ENCODE data around the gene CRYBA2. TPM values are rescaled to one million over a fixed set of nuclear protein-coding genes. Genes with fewer than 3 reads are reported as not detected.

Gene CRYBA2
- total and polyA plus RNA-seq, 9 of the 15 experiments (the other 6 are each of a cell fraction or from before 2014, with no cell fraction given), result 0.11 to 1.8 (median 0.62) TPM; not detected in 5

GRCh38 chr2:218995972-218996711 is 2.9 kb upstream of the CRYBA2 start (continued):
- peak; percentile 69 for TF ChIP-seq RBFOX2 (IDR thresholded peaks at IDR 0.05; ENCODE audit: low read depth, low read length)
- TF ChIP-seq ETV5 (CRISPR knock-in tag; IDR thresholded peaks at IDR 0.05; ENCODE audit: low read depth), result no peak
- no peak for TF ChIP-seq ZSCAN29 (IDR thresholded peaks at IDR 0.05)
- TF ChIP-seq SAFB (IDR thresholded peaks at IDR 0.05; ENCODE audit: borderline replicate concordance, low read depth, low read length), result peak; percentile 73; the same call in 1 of the 2 replicates
- TF ChIP-seq SP1 (CRISPR knock-in tag; IDR thresholded peaks at IDR 0.05), result peak; percentile 65
- peak; percentile 80 to 83 for TF ChIP-seq NRF1 (conservative IDR thresholded peaks at IDR 0.05 in 1 of 2, IDR thresholded peaks at IDR 0.05 in 1 of 2)

DNA sequence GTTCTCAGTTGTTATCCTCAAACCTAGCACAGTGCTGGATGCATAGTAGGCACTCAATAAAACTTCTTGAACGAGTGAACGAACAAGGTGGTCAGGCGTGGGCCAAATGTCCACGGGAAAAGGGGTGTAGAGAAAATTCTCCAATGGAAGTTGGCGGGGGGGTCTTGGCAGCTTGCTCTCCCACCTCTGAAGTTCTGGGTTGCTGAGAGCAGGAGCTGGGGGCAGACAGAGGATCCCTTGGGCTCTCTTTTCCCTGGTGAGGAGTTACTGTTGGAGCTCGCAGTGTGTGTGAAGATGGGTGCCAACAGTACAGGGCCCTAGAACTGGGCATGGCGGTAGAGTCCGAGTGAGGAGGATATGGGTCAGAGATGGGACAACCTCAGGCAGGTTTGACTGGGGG is 2.3 kb upstream of the CRYBA2 start:
- Histone ChIP-seq H3K9ac (ENCODE audit: insufficient read depth in 1 of 2, low read depth in 2 of 2, low read length in 2 of 2) (no peak overlapping the region), H3K27me3 (ENCODE audit: control insufficient read depth in 2 of 2, insufficient read depth in 2 of 2, low read length in 2 of 2) (peaks cover 0 to 36% of the 10 kb centered on the region in 2 experiments; a peak in 3 of 5 replicates), H3K9me1 (ENCODE audit: control insufficient read depth, insufficient read depth, low read length) (no peaks in the 10 kb centered on the region), H4K20me1 (replicated peaks; ENCODE audit: control insufficient read depth, insufficient read depth, low read length) (no peaks in the 10 kb centered on the region), H3K4me2 (ENCODE audit: insufficient read depth, low read length) (no peak overlapping the region), H3K9me3 (replicated peaks; ENCODE audit: control insufficient read depth, insufficient read depth, low read depth, low read length) (no peaks in the 10 kb centered on the region), H3K27ac (ENCODE audit: extremely low read depth, low read depth, low read length) (no peak overlapping the region), H3K79me2 (ENCODE audit: control insufficient read depth, insufficient read depth, low read length) (no peaks in the 10 kb centered on the region), H3K4me3 (no peak overlapping the region), H3K36me3 (ENCODE audit: control insufficient read depth, insufficient read depth, low read length) (no peaks in the 10 kb centered on the region), H2AFZ (ENCODE audit: low read depth, low read length) (no peak overlapping the region), H3K4me1 (replicated peaks in 1 of 2; ENCODE audit: control insufficient read depth in 2 of 2, insufficient read depth in 2 of 2, low read length in 2 of 2) (peaks cover 12 to 31% of the 10 kb centered on the region in 2 experiments; a peak in 4 of 5 replicates)
- 0% methylated on average over 5 of the region's 8 CpGs for WGBS (ENCODE audit: insufficient coverage, low coverage, missing lambda C conversion rate)
- ChIA-PET CTCF (ENCODE audit: low intra/inter-chr PET ratio) (interaction anchor here (0.7 to 1.6 kb wide), 4 partner anchors 62 to 159 kb away, joined by 3 to 11 read pairs (median 4); no protein-coding TSS in a partner anchor), POLR2A (interaction anchor here (1.1 kb wide), 1 partner anchor 19 kb away, joined by 3 read pairs; no protein-coding TSS in a partner anchor)
- TF ChIP-seq EP400 (IDR thresholded peaks at IDR 0.05) (no peak), RBM17 (IDR thresholded peaks at IDR 0.05; ENCODE audit: borderline replicate concordance, low read depth, low read length) (no peak), ZNF584 (CRISPR knock-in tag; IDR thresholded peaks at IDR 0.05; ENCODE audit: low read depth) (no peak), RFX5 (IDR thresholded peaks at IDR 0.05; ENCODE audit: low read depth, low read length) (no peak), FOXP1 (CRISPR knock-in tag; IDR thresholded peaks at IDR 0.05) (no peak), CBX2 (IDR thresholded peaks at IDR 0.05; ENCODE audit: insufficient read depth, low read length, poor library complexity, severe bottlenecking) (no peak), ZNF239 (CRISPR knock-in tag; IDR thresholded peaks at IDR 0.05) (no peak), SMAD4 (CRISPR knock-in tag; conservative IDR thresholded peaks at IDR 0.05) (no peak), ATF3 (IDR thresholded peaks at IDR 0.05) (no peak), ATF3 (CRISPR knock-in tag; conservative IDR thresholded peaks at IDR 0.05) (no peak), ZBTB34 (CRISPR knock-in tag; IDR thresholded peaks at IDR 0.05) (no peak), IFI16 (CRISPR knock-in tag; IDR thresholded peaks at IDR 0.05) (no peak), ZFP30 (CRISPR knock-in tag; IDR thresholded peaks at IDR 0.05; ENCODE audit: borderline replicate concordance) (no peak)
- FAIRE-seq, result no peak
- no peak for DNase-seq (ENCODE audit: extremely low read depth in 1 of 4, low spot score in 3 of 4)
- BruUV-seq (replicated peaks), result no TSS peak
- in situ Hi-C loops (cut with MboI) (no loop called here), intact Hi-C loops (cut with micrococcal nuclease) (no loop called here)
- ATAC-seq, result no peak

All from K562 (cell line).